GM21390 (cell line): Measurements from ENCODE around the gene MXD1.
"Not testable (repeated sequence)": the region's sequence is repeated elsewhere in the genome, so short reads cannot be mapped to it uniquely, and the experiment has no call there.

Experiments
- ATAC-seq: cut with Tn5 transposase; IDR thresholded peaks from one replicate; pipeline ENCODE4 v1.9.1; 2021; ENCODE audit not compliant: unreplicated experiment

The MXD1 gene

GRCh38 chr2:69914950-69915945 is at the start of gene MXD1:
Gene MXD1, plus strand, starts transcription at chr2:69915109. Its CDS starts 222 bp downstream, at chr2:69915331.
- no peak for ATAC-seq

GRCh38 chr2:69888451-69888850 is 26.5 kb upstream of the MXD1 start:
- ATAC-seq, result no peak

- no peak for ATAC-seq
Measured at GRCh38 chr2:69889302-69889701, 25.6 kb upstream of the MXD1 start.

- no peak for ATAC-seq
Measured at GRCh38 chr2:69890881-69891280, 24.0 kb upstream of the MXD1 start.

- ATAC-seq, result not testable (repeated sequence)
Measured at GRCh38 chr2:69892838-69893424, 22.0 kb upstream of the MXD1 start.

GRCh38 chr2:69893684-69894551 is 21.0 kb upstream of the MXD1 start, which contains the start of gene SNRNP27:
Gene SNRNP27, plus strand, starts transcription at chr2:69893956. Its CDS starts 29 bp downstream, at chr2:69893985.
- ATAC-seq, result peak; percentile 69

GRCh38 chr2:69894737-69895136 is 20.2 kb upstream of the MXD1 start:
- ATAC-seq, result not testable (repeated sequence)

- no peak for ATAC-seq
Measured at GRCh38 chr2:69902213-69902922, 12.5 kb upstream of the MXD1 start.

GRCh38 chr2:69907216-69907615 is 7.7 kb upstream of the MXD1 start:
- ATAC-seq, result no peak

- ATAC-seq, result no peak
Measured at GRCh38 chr2:69911985-69912563, 2.8 kb upstream of the MXD1 start.

GRCh38 chr2:69914164-69914949 is 552 bp upstream of the MXD1 start:
- peak; percentile 85 for ATAC-seq

- no peak for ATAC-seq
Measured at GRCh38 chr2:69916106-69916505, 1.2 kb downstream of the MXD1 start.

GRCh38 chr2:69917852-69918251 is 2.9 kb downstream of the MXD1 start:
- no peak for ATAC-seq

GRCh38 chr2:69918401-69918800 is 3.5 kb downstream of the MXD1 start:
- ATAC-seq, result no peak

GRCh38 chr2:69923116-69923515 is 8.2 kb downstream of the MXD1 start:
- no peak for ATAC-seq

- ATAC-seq, result no peak
Measured at GRCh38 chr2:69926849-69927515, 12.1 kb downstream of the MXD1 start.

- no peak for ATAC-seq
Measured at GRCh38 chr2:69931832-69932595, 17.1 kb downstream of the MXD1 start.

GRCh38 chr2:69932596-69932922 is 17.6 kb downstream of the MXD1 start:
- ATAC-seq, result no peak
